Limb (tissue), 2 donors: ENCODE measurements around the gene ZNF652.
A peak's percentile ranks its signal among the peaks of the same experiment; 100 is the strongest.
"Not testable (repeated sequence)": the region's sequence is repeated elsewhere in the genome, so short reads cannot be mapped to it uniquely, and the experiment has no call there.

ENCODE experiments used
- DNase-seq, 2 donors: peaks; one replicate each; pipeline ENCODE4 v3.0.0-alpha.2; 2016; ENCODE audit errors: extremely low spot score in 2 of 2

The ZNF652 gene

GRCh38 chr17:49316889-49317675, 45.0 kb downstream of the ZNF652 start:
- DNase-seq: no peak

GRCh38 chr17:49316258-49316570, 45.8 kb downstream of the ZNF652 start:
- no peak for DNase-seq

DNA sequence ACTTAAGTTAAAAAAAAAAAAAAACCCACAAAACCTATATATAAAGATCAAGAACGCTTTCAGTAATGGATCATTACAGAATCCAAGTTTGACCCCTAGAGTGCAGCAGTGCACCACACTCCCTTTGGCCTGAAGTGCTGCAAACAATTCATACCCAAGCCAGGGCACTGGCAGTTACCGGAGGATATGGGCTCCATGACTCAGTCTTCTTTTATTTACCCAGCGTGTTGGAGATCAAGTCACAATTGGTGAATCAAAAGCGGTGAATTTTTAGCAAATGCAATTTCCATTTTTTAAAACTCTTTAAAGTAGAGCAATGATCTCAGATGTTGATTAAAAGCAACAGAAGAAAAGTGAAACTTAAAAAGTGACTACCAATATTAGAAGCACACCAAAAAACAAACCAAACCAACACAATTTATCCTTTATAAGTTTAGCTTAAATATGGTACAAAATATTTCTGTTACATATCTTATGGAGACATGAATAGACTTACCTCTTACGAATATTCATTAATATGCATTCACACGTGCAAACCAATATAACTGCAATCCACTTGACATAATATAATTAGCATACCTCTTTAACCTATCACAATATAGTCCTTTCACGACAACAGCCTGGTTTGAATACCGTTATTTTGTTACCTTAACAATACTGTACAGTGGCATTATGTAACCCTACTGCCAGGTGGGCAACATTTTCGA, 46.3 kb downstream of the ZNF652 start:
- peak; percentile 50 to 63 for DNase-seq

GRCh38 chr17:49312722-49313121, 49.3 kb downstream of the ZNF652 start:
- no peak for DNase-seq

DNA sequence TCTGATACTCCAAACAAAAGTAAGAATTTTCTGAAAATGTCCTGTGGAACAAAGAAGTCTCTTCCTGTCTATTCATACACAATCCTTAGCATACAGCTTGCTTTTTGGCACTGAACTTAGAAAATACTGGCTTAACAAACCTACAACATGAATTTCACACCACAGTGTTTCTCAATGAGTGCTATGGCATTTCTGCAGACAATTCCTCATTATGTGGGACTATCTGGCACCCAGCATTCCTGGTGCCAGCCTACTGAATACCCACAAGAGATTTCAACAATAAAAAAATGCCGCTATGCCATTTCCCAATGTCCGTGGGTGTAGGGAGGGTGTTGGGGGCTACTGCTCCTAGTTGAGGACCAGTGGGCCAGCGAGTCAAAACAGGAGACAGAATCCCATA, 62.1 kb downstream of the ZNF652 start:
- no peak for DNase-seq

GRCh38 chr17:49298371-49298976, 63.6 kb downstream of the ZNF652 start:
- no peak for DNase-seq

GRCh38 chr17:49297141-49297540, 64.9 kb downstream of the ZNF652 start:
- DNase-seq: no peak

DNA sequence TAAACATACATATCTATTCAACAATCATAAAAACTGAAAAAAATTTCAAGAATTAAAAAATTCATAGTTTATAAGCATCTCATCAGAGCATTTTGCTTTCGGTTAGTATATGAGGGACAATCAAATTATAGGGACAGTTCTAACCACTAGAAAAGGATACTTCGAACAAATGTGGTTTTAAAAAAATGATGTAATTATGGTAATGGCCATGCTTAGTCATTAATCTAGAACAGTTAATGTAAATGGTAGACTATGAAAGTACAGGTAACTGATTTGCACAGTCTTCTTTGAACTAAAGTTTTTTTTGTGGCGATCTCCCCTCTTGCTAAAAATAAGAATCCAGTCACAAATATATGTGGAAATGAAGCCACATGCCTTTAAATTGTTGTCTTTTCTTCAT, 67.9 kb downstream of the ZNF652 start:
- DNase-seq: no peak

- no peak for DNase-seq
Observed at GRCh38 chr17:49292901-49293300, 69.1 kb downstream of the ZNF652 start.

- no peak for DNase-seq
Observed at GRCh38 chr17:49291929-49292328, 70.1 kb downstream of the ZNF652 start.

- DNase-seq: peak in 1 of 2 donors; percentile 23
Observed at GRCh38 chr17:49290690-49291359, 71.2 kb downstream of the ZNF652 start.

DNA sequence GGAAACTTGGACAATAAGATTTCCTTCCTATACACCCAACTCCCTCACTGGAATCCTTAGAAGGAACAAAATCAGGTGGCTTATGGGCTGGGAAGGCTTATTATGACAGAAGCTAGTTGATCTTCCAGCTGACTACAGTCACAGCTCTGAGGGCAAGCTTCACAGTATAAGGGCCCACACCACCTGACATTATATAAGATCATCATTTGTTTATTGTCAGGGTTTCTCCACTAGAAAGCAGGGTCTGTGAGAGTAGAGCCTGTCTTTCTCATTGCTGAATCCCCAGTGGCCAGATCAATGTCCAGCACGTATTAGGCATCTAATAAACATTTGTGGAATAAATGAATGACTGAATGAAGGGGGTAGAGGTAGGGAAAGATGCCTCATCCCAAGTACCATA, 73.7 kb downstream of the ZNF652 start:
- no peak for DNase-seq

- no peak for DNase-seq
Observed at GRCh38 chr17:49287481-49287880, 74.6 kb downstream of the ZNF652 start.

DNA sequence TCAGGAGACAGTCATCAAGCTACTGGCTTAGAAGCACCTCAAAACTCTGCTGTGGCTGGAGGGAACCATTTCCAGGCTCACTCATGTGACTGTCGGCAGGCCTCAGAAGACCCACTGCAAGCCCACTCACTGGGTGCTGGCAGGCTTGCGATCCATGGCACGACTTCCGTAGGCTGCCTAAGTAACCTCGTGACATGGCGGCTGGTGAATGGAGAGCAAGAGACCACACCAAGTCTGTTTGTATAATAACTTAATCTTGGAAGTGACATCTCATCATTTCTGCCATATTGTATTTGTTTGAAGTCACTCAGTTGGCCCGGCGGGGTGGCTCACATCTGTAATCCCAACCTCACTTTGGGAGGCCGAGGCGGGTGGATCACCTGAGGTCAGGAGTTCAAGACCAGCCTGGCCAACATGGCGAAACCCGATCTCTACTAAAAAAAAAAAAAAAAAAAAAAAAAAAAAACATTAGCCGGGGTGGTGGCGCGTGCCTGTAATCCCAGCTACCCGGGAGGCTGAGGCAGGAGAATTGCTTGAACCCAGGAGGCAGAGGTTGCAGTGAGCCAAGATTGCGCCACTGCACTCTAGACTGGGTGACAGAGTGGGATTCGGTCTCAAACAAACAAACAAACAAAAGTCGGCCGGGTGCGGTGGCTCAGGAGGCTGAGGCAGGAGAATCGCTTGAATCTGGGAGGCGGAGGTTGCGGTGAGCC, 75.6 kb downstream of the ZNF652 start:
- not testable (repeated sequence) for DNase-seq

- DNase-seq: no peak
Observed at GRCh38 chr17:49285716-49286115, 76.3 kb downstream of the ZNF652 start.

DNA sequence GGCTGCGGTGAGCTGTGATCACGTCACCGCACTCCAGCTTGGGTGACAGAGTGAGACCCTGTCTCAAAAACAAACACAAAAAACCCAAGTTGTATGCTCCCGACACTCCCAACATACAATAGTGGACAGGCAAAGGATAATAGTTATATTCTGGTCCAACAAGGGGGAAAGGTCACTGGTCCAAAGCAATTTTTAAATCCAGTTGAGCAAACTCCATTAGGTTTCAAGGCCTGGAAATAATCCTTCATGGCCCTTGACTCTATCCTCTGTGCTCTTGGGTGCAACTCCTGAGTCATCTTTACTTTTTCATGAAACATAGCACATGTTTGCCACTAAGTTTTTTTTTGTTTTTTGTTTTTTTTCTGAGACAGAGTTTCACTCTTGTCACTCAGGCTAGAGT, 81.1 kb downstream of the ZNF652 start:
- DNase-seq: no peak

GRCh38 chr17:49280061-49280460, 82.0 kb downstream of the ZNF652 start:
- no peak for DNase-seq

DNA sequence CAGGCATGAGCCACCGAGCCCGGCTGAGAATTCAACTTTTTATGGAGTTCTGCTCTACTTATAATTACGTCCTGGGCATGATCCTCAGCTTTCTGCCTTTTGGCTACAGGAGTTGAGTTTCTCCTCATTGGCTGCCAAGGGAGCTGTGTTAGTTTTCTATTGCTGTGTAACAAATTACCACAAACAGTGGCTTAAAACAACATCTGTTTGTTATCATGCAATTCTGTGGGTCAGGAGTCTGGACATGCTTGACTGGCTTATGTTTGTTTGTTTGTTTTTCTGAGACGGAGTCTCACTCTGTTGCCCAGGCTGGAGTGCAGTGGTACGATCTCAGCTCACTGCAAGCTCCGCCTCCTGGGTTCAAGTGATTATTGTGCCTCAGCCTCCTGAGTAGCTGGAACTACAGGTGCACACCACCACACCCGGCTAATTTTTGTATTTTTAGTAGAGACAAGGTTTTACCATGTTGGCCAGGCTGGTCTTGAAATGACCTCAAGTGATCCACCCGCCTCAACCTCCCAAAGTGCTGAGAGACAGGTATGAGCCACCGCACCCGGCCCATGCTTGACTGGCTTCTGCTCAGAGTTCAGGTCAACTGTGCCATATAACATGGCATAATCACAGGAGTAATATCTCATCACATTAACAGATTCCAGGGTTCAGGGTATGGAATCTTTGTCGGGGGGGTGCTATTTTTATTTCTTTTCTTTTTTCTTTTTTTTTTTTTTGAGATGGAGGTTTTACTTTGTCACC, 82.6 kb downstream of the ZNF652 start:
- DNase-seq: not testable (repeated sequence)

DNA sequence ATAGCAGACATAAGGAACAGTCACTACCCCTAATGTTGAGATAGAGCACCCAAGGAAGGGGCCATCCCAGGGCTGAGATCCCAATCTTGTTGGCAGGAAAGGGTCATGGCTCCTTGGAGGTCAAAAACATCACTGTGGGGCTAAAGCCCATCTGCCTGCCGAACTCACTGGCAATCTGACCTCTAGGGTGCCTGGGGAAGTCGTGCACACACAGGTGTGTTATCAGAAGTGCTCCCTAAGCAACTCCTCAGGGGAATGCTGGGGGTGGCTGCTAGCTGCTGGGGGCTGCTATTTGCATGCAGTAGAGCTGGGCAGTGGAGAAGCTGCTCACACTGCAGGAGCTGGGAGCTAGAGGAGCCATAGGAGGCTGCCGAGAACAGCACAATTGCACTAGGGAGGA, 84.0 kb downstream of the ZNF652 start:
- no peak for DNase-seq

DNA sequence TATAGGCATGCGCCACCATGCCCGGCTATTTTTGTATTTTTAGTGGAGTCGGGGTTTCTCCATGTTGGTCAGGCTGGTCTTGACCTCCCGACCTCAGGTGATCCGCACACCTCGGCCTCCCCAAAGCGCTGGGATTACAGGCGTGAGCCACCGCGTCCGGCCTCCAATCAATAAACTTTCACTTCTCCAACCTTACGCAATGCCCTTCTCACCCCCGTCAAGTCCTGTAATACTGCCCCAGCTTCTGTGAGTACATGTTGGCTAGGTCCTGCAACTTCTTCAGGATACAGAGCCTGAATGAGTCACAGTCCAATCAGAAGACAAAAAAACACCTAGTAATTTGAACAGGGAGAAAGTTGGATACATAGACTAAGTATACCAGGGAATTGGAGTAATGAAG, 84.4 kb downstream of the ZNF652 start:
- DNase-seq: no peak

DNA sequence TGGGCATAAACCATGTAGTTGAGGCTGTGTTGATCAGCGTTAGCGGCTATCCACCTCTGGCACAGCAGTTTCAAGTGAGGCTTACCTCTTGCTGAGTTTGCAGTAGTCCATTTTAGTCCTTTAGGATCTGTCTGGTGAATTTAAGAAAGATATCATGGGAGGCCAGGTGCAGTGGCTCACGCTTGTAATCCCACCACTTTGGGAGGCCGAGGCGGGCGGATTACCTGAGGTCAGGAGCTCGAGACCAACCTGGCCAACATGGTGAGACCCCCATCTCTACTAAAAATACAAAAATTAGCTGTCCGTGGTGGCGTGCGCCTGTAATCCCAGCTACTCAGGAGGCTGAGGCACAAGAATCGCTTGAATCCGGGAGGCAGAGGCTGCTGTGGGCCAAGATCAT, 86.1 kb downstream of the ZNF652 start:
- DNase-seq: not testable (repeated sequence)
